Liver (tissue), 9 donors: ENCODE results near the gene THAP4. TPM values are rescaled to one million over a fixed set of nuclear protein-coding genes. Genes with fewer than 3 reads are reported as not detected.

Experiments
- DNase-seq: peaks from one replicate; pipeline ENCODE4 v3.0.0-alpha.2; 2017; ENCODE audit warnings: low spot score
- H3K27ac ChIP-seq, 2 donors: one replicate each; pipeline ENCODE4 v1.7.0; 2013; ENCODE audit warnings: inconsistent platforms in 2 of 2, low read length in 2 of 2, control low read depth in 1 of 2, low read depth in 1 of 2, mild to moderate bottlenecking in 1 of 2
- H3K27me3 ChIP-seq, 4 donors: one replicate each; pipeline versions ENCODE4 v1.6.1 to v1.7.0; 2013; ENCODE audit warnings: low read length in 3 of 4, inconsistent platforms in 1 of 4, mild to moderate bottlenecking in 1 of 4, moderate library complexity in 1 of 4; ENCODE audit not compliant: control insufficient read depth in 4 of 4, insufficient read depth in 4 of 4
- H3K36me3 ChIP-seq, 4 donors: one replicate each; pipeline versions ENCODE4 v1.6.1 to v1.7.0; 2013; ENCODE audit warnings: low read length in 3 of 4, mild to moderate bottlenecking in 3 of 4, low read depth in 1 of 4, moderate library complexity in 1 of 4; ENCODE audit not compliant: control insufficient read depth in 4 of 4, insufficient read depth in 3 of 4
- H3K4me1 ChIP-seq, 4 donors: one replicate each; pipeline versions ENCODE4 v1.6.1 to v1.7.0; 2013; ENCODE audit warnings: low read length in 3 of 4, mild to moderate bottlenecking in 3 of 4, moderate library complexity in 1 of 4; ENCODE audit not compliant: control insufficient read depth in 4 of 4, insufficient read depth in 4 of 4
- H3K4me3 ChIP-seq, 3 donors: one replicate each; pipeline versions ENCODE4 v1.6.1 to v1.7.0; 2013; ENCODE audit warnings: low read length in 3 of 3, control low read depth in 1 of 3, low read depth in 1 of 3, mild to moderate bottlenecking in 1 of 3
- H3K9ac ChIP-seq, 2 donors: one replicate each; pipeline ENCODE4 v1.7.0; 2013; ENCODE audit warnings: low read length in 2 of 2, mild to moderate bottlenecking in 2 of 2, moderate library complexity in 2 of 2, control low read depth in 1 of 2, low read depth in 1 of 2
- H3K9me3 ChIP-seq, 4 donors: one replicate each; pipeline versions ENCODE4 v1.6.1 to v1.7.0; 2013; ENCODE audit warnings: low read length in 3 of 4; ENCODE audit not compliant: control insufficient read depth in 4 of 4
- ATF3 ChIP-seq: IDR thresholded peaks from 2 replicates; pipeline ENCODE4 v1.6.1; 2016; ENCODE audit warnings: antibody characterized with exemption
- CTCF ChIP-seq: fragments of 150-350 bp; IDR thresholded peaks from 2 replicates; pipeline ENCODE4 v1.5.1; 2017; ENCODE audit warnings: improper control_type of control experiment, low read depth, low read length; ENCODE audit not compliant: missing input control
- EGR1 ChIP-seq, 2 donors: IDR thresholded peaks; 2 replicates each; pipeline ENCODE4 v1.6.1; 2016 to 2018; ENCODE audit warnings: antibody characterized with exemption in 2 of 2, low read depth in 2 of 2
- FOXA1 ChIP-seq: IDR thresholded peaks from 2 replicates; pipeline ENCODE4 v1.6.1; 2016; ENCODE audit warnings: antibody characterized with exemption
- FOXA2 ChIP-seq: IDR thresholded peaks from 2 replicates; pipeline ENCODE4 v1.6.1; 2016; ENCODE audit warnings: antibody characterized with exemption
- GABPA ChIP-seq, 2 donors: IDR thresholded peaks in 1 of 2; conservative IDR thresholded peaks in 1 of 2; 2 replicates each; pipeline ENCODE4 v1.6.1; 2016; ENCODE audit warnings: antibody characterized with exemption in 2 of 2, mild to moderate bottlenecking in 1 of 2, moderate library complexity in 1 of 2
- HNF4A ChIP-seq, 2 donors: conservative IDR thresholded peaks; 2 replicates each; pipeline ENCODE4 v1.6.1; 2016; ENCODE audit warnings: antibody characterized with exemption in 2 of 2, mild to moderate bottlenecking in 2 of 2
- HNF4G ChIP-seq: IDR thresholded peaks from 2 replicates; pipeline ENCODE4 v1.6.1; 2016; ENCODE audit warnings: antibody characterized with exemption
- JUND ChIP-seq, 2 donors: IDR thresholded peaks; 2 replicates each; pipeline ENCODE4 v1.6.1; 2016; ENCODE audit warnings: antibody characterized with exemption in 2 of 2
- MAX ChIP-seq: IDR thresholded peaks from 2 replicates; pipeline ENCODE4 v1.6.1; 2016; ENCODE audit warnings: antibody characterized with exemption
- NR2F2 ChIP-seq: IDR thresholded peaks from 2 replicates; pipeline ENCODE4 v1.6.1; 2016; ENCODE audit warnings: antibody characterized with exemption
- RAD21 ChIP-seq, 2 donors: IDR thresholded peaks; 2 replicates each; pipeline ENCODE4 v1.6.1; 2016; ENCODE audit warnings: antibody characterized with exemption in 2 of 2, mild to moderate bottlenecking in 2 of 2
- REST ChIP-seq: IDR thresholded peaks from 2 replicates; pipeline ENCODE4 v1.6.1; 2016; ENCODE audit warnings: antibody characterized with exemption, mild to moderate bottlenecking
- RXRA ChIP-seq, 2 donors: IDR thresholded peaks; 2 replicates each; pipeline ENCODE4 v1.6.1; 2017 to 2018; ENCODE audit warnings: antibody characterized with exemption in 2 of 2, mild to moderate bottlenecking in 1 of 2
- SP1 ChIP-seq: IDR thresholded peaks from 2 replicates; pipeline ENCODE4 v1.6.1; 2018; ENCODE audit warnings: antibody characterized with exemption, mild to moderate bottlenecking
- TAF1 ChIP-seq: conservative IDR thresholded peaks from 2 replicates; pipeline ENCODE4 v1.6.1; 2016; ENCODE audit warnings: antibody characterized with exemption, mild to moderate bottlenecking
- YY1 ChIP-seq: IDR thresholded peaks from 2 replicates; pipeline ENCODE4 v1.6.1; 2016; ENCODE audit warnings: antibody characterized with exemption, mild to moderate bottlenecking
- ZBTB33 ChIP-seq: IDR thresholded peaks from 2 replicates; pipeline ENCODE4 v1.6.1; 2016; ENCODE audit warnings: antibody characterized with exemption
- WGBS: extraction: QIAGEN DNeasy Blood & Tissue Kit; methylation state at CpG from one replicate; pipeline ENCODE4 v1.1.7; 2013; 5-methylcytosine and 5-hydroxymethylcytosine counted together
- polyA plus RNA-seq, 2 donors: library from polyadenylated mRNA; stranded (reverse) in 1 of 2; unstranded in 1 of 2; fragments of 200-250 nt in 1 of 2; fragments of >200 nt in 1 of 2; fragmentation: Nextera tagmentation in 1 of 2; extraction: Ambion mirVana in 1 of 2; gene quantifications; one replicate each; pipeline versions ENCODE4 v1.2.1 to v1.2.3, GENCODE V29; 2013 to 2015
- total RNA-seq, 2 donors: library from RNA; depleted of rRNA; stranded (reverse); fragments of >200 nt; gene quantifications; one replicate each; pipeline ENCODE4 v1.2.3, GENCODE V29; 2014
- donor health status: healthy.
- donor health status: healthy.
- donor health status: healthy.
- donor health status: healthy.
- donor health status: healthy.

THAP4 gene
- total and polyA plus RNA-seq, 4 donors, result 16.8 to 33.1 (median 22.7) TPM

GRCh38 chr2:241654551-241654950, 17.6 kb upstream of the THAP4 start:
- Histone ChIP-seq H3K27me3 (no peaks in the 10 kb centered on the region), H3K9me3 (no peaks in the 10 kb centered on the region), H3K9ac (no peak overlapping the region), H3K4me3 (no peak overlapping the region), H3K4me1 (peaks cover 0 to 4% (median 1%) of the 10 kb centered on the region in 4 donors), H3K27ac (no peak overlapping the region), H3K36me3 (peaks cover 9 to 66% (median 32%) of the 10 kb centered on the region in 4 donors)
- 94% methylated on average over 12 of the region's 12 CpGs for WGBS
- no peak for TF ChIP-seq ZBTB33
- no peak for TF ChIP-seq CTCF
- TF ChIP-seq TAF1, result no peak
- TF ChIP-seq JUND (IDR thresholded peaks at IDR 0.05), result no peak
- no peak for TF ChIP-seq FOXA2
- no peak for TF ChIP-seq HNF4G
- TF ChIP-seq YY1, result no peak
- no peak for TF ChIP-seq REST
- TF ChIP-seq HNF4A (conservative IDR thresholded peaks at IDR 0.05), result no peak
- no peak for TF ChIP-seq SP1
- TF ChIP-seq FOXA1, result no peak
- no peak for TF ChIP-seq MAX
- TF ChIP-seq GABPA (IDR thresholded peaks at IDR 0.05 in 1 of 2, conservative IDR thresholded peaks at IDR 0.05 in 1 of 2), result no peak
- TF ChIP-seq NR2F2, result no peak
- no peak for TF ChIP-seq ATF3
- TF ChIP-seq RXRA (IDR thresholded peaks at IDR 0.05), result no peak
- TF ChIP-seq EGR1 (IDR thresholded peaks at IDR 0.05; ENCODE audit: low read depth in 2 of 2), result no peak
- no peak for TF ChIP-seq RAD21 (IDR thresholded peaks at IDR 0.05)
- no peak for DNase-seq
